ENCODE results near the gene ASB13.

Gene ASB13

DNA sequence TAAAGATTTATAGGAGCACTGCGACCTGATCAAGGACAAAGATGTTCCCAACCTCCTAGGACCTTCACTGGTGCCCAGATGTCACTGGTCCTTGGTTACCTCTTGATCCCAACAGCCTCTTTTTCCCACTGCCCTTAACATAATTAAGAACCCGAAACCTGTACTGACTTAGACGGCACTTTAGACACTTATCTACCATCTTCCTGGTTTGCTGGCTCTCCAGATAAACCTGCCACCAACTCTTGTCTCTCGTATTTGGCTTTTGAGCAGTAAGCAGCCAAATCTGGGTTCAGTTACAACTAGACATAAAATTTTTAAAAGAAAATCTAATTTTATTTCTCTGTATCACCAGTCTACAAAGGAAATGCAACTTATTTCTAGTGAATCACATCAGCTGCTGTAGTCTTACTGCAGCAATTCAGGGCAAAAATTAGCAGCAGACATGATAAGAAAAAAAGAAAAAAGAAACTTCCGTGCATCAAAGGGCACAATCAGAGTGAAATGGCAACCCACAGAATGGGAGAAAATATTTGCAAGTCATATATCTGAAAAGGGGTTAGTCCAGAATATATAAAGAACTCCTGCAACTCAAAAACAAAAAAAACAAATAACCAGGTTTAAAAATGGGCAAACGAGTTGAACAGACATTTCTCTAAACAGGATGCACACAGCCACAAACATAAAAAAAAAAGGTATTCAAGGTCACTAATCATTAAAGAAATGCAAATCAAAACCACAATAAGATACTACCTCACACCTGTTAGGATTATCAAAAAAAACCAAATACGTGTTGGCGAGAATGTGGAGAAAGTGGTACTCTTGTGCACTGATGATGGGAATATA is 9.4 kb downstream of the ASB13 start:
- in situ Hi-C loops (cut with HindIII; ENCODE audit: low sequenced_read_pairs) = no loop called here
- DNase-seq (ENCODE audit: low read depth, low spot score) = no peak
- no peak overlapping the region for H3K4me3 ChIP-seq (ENCODE audit: low read depth, low read length)
- TF ChIP-seq, protein P1, sequence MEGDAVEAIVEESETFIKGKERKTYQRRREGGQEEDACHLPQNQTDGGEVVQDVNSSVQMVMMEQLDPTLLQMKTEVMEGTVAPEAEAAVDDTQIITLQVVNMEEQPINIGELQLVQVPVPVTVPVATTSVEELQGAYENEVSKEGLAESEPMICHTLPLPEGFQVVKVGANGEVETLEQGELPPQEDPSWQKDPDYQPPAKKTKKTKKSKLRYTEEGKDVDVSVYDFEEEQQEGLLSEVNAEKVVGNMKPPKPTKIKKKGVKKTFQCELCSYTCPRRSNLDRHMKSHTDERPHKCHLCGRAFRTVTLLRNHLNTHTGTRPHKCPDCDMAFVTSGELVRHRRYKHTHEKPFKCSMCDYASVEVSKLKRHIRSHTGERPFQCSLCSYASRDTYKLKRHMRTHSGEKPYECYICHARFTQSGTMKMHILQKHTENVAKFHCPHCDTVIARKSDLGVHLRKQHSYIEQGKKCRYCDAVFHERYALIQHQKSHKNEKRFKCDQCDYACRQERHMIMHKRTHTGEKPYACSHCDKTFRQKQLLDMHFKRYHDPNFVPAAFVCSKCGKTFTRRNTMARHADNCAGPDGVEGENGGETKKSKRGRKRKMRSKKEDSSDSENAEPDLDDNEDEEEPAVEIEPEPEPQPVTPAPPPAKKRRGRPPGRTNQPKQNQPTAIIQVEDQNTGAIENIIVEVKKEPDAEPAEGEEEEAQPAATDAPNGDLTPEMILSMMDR (IDR thresholded peaks at IDR 0.05; ENCODE audit: low read depth, low read length) = no peak

DNA sequence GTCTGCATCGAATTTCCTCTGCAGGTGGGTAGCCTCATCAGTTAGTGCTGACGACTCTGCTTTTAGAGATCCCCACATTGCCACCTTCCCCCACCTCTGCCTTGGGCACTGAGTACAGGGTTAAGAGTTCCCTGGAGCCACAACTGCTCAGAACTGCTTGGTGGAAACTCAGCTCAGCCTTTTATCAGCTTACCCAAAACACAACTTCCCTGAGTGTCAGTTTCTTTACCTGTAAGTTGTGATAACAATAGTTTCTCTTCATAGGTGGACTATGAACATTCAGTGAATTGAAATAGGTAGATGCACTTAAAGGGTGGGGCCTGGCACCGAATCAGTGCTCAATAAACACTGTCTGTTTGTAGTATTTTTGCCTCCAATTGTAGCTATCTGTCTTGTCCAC is 11.3 kb downstream of the ASB13 start:
- TF ChIP-seq, protein P1 (IDR thresholded peaks at IDR 0.05; ENCODE audit: low read depth, low read length) = no peak
- no peak overlapping the region for H3K4me3 ChIP-seq (ENCODE audit: low read depth, low read length)
- in situ Hi-C loops (cut with HindIII; ENCODE audit: low sequenced_read_pairs) = no loop called here
- DNase-seq (ENCODE audit: low read depth, low spot score) = no peak

DNA sequence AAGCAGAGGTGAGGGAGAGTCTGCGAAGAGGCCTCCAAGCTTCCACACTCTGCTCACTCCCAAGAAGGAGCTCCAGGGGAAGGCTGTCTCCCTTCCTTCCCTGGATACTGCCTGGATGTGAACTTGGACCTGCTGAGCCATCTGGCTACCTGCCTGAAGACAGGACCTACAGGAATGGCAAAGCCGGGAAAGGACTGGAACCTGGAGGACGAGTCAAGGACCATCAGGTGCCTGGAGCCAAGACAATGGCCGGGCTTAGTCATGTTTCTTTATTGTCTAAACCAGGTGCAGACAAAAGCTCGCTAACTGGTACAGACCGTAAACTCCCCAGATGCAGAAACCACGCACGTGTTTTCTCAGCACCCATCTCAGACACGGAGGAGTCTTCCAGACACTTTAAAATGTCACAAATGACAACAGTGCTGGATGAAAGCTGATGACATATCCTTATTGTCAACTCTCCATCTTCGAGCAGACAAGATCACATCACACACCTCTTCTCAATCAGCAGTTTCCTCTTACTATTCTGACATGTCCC is 12.1 kb downstream of the ASB13 start:
- TF ChIP-seq, protein P1 (IDR thresholded peaks at IDR 0.05; ENCODE audit: low read depth, low read length) = no peak
- no peak overlapping the region for H3K4me3 ChIP-seq (ENCODE audit: low read depth, low read length)
- DNase-seq (ENCODE audit: low read depth, low spot score) = no peak
- in situ Hi-C loops (cut with HindIII; ENCODE audit: low sequenced_read_pairs) = no loop called here

DNA sequence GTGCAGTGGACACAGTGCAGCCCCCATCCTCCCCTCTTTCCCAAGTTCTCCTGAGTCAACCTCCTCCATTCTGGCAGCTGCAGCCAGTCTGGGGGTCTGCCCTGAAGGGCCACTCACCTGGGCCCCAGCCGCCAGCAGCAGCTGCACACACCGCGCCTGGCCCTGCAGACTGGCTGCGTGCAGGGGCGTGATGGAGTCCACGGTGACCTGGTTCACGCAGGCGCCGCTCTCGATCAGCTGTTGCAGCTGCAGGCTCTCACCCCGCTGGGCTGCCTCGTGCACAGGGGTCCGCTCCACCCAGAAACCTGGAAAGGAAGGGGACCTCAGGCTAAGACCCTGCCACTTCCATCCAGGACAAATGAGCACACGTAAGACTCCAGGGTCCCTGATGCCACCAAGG is 13.6 kb downstream of the ASB13 start:
- in situ Hi-C loops (cut with HindIII; ENCODE audit: low sequenced_read_pairs) = no loop called here
- no peak for DNase-seq (ENCODE audit: low read depth, low spot score)
- TF ChIP-seq, protein P1 (IDR thresholded peaks at IDR 0.05; ENCODE audit: low read depth, low read length) = no peak
- H3K4me3 ChIP-seq (ENCODE audit: low read depth, low read length) = no peak overlapping the region

DNA sequence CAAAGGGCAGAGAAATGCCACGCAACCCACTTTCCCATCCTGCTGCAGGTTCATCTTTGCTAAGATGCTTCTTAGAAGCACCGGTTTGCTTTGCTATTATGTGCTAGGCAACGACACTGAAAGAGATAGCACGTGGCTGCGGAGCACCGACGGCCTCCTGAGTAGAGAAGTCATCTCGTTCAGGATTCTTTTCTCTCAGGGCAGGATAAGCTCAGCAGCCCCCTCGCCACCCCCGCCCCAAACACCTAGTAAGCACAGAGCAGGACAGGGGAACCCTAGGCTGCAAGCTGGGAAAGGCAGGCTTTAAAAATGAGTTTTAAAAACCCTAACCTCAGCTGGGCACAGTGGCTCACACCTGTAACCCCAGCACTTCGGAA is 15.0 kb downstream of the ASB13 start:
- TF ChIP-seq, protein P1 (IDR thresholded peaks at IDR 0.05; ENCODE audit: low read depth, low read length) = no peak
- no peak for DNase-seq (ENCODE audit: low read depth, low spot score)
- H3K4me3 ChIP-seq (ENCODE audit: low read depth, low read length) = no peak overlapping the region
- in situ Hi-C loops (cut with HindIII; ENCODE audit: low sequenced_read_pairs) = no loop called here

DNA sequence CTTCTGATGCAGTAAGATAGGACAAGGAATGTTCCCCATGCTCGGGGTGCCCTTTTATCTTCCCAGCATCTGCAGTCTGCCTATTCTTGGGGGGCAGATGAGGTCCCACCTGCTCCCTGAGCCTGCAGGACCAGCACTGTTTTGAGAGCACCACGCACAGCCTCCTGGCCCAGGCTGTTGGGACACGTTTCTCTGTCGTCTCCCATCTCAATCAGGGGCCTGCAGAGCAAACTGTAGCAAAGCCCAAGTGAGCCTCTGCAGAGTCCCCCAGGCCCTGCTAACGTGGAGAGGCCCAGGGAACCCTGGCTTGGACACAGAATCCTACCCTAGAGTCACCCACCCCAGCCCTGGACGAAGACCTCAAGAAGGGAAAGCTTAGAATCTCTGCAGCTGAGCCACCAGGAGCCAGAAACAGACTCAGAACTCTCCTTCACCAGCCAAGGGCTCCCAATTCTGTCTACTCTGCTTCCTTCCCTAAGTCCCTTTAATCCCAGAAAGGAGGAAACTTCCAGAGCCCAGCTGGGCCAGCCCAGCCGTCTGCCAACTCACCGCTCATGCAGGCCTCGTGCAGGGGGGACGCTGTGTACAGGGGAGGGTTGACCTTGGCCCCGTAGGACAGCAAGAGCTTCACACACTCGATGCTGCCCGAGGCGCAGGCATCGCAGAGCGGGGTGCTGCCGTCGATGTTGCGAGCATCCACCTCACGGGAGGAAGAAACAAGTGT is 15.6 kb downstream of the ASB13 start:
- TF ChIP-seq, protein P1 (IDR thresholded peaks at IDR 0.05; ENCODE audit: low read depth, low read length) = no peak
- DNase-seq (ENCODE audit: low read depth, low spot score) = no peak
- no peak overlapping the region for H3K4me3 ChIP-seq (ENCODE audit: low read depth, low read length)
- in situ Hi-C loops (cut with HindIII; ENCODE audit: low sequenced_read_pairs) = no loop called here
